Measurements from ENCODE around the gene MFAP2. TPM values are rescaled to one million over a fixed set of nuclear protein-coding genes. Genes with fewer than 3 reads are reported as not detected.

Gene MFAP2
- total RNA-seq, 6 donors from 2014 or later: 2.1 to 21.7 (median 7.2) TPM

DNA sequence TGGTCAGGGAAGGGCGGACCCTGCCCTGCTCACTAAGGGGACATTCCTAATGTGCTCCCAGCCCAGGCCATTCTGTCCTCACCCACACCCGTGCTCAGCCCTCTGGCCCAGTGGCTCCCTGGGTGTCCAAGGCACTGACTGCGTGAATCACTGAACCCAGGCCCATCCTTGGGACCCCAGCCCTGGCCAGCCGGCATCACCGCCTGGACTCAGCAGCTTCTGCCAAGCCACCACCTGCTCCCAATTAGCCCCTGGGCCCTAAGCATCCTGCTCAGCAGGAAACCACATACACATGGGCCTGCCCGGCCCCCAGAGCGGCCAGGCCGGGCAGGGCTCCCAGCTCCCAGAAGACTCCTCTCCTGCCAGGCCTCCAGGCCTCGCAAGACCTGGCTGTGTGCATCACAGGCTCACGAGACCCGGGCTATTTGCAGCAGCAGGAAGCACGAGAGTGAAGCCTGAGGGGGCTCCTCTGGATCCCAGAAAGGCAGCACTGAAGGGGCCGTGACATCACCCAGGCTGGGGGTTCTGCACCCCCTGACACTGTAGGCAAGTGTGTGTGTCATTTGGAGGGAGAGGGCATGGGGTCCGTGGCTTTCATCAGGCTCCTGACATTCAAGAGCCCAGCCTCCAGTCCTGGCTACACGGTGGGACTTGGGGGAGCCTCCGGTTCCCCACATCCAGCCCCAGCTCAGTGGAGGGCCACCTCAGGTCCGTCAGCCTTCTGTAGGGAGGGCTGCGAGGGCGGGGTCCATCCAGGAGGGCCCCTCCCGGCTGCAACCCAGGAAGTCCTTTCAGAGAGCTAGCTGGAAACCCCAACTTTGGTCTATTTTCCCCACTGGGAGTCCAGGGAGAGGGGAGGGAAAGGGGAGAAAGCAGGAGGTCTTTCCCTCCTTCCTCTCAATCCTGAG, 1.6 kb downstream of the MFAP2 start:
- H3K9me3 ChIP-seq: no peaks in the 10 kb centered on the region
- 20 to 68% methylated on average over 2 to 15 of the region's 20 CpGs for WGBS, 2 donors
- DNase-seq (peak in 1 of 2 donors; percentile 84), ATAC-seq (ENCODE audit: low FRiP score in 2 of 2) (peak; percentile 24 to 47)
- TF ChIP-seq POLR2AphosphoS5 (IDR thresholded peaks at IDR 0.05): no peak
- TF ChIP-seq, protein P1, sequence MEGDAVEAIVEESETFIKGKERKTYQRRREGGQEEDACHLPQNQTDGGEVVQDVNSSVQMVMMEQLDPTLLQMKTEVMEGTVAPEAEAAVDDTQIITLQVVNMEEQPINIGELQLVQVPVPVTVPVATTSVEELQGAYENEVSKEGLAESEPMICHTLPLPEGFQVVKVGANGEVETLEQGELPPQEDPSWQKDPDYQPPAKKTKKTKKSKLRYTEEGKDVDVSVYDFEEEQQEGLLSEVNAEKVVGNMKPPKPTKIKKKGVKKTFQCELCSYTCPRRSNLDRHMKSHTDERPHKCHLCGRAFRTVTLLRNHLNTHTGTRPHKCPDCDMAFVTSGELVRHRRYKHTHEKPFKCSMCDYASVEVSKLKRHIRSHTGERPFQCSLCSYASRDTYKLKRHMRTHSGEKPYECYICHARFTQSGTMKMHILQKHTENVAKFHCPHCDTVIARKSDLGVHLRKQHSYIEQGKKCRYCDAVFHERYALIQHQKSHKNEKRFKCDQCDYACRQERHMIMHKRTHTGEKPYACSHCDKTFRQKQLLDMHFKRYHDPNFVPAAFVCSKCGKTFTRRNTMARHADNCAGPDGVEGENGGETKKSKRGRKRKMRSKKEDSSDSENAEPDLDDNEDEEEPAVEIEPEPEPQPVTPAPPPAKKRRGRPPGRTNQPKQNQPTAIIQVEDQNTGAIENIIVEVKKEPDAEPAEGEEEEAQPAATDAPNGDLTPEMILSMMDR (IDR thresholded peaks at IDR 0.05): no peak
- peak in 1 of 4 donors; percentile 12 for TF ChIP-seq POLR2A (IDR thresholded peaks at IDR 0.05)
- TF ChIP-seq EP300 (IDR thresholded peaks at IDR 0.05): no peak
- peaks cover 10 to 16% (median 14%) of the 10 kb centered on the region in 4 donors for H3K4me1 ChIP-seq
- no peaks in the 10 kb centered on the region for H3K36me3 ChIP-seq
- peak overlapping the region; percentile 52 to 79 (median 64) for H3K27ac ChIP-seq
- H3K4me3 ChIP-seq: peak overlapping the region in 2 of 4 donors; percentile 46 to 56
- H3K27me3 ChIP-seq: peaks cover 0 to 14% (median 5%) of the 10 kb centered on the region in 4 donors

DNA sequence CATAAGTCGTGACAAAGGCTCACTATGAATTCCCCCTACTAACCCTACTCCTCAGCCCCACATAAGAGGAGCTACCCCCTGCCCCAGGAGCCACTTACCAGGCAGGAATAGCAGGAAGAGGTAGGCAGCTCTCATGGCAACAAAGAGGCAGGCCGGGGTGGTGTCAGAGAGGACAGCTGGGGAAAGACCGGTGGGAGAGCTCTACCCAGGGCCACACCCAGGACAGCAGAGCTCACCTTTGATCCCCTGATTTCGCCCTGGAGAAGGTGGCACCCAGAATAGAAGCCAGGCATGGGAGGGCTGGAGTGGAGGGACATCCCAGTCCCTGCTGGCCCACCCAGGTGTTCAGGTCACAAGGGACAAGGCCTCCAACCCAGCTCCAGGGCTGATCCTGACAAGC, 2.3 kb downstream of the MFAP2 start:
- H3K4me3 ChIP-seq: no peak overlapping the region
- peaks cover 0 to 14% (median 5%) of the 10 kb centered on the region in 4 donors for H3K27me3 ChIP-seq
- peaks cover 10 to 16% (median 14%) of the 10 kb centered on the region in 4 donors for H3K4me1 ChIP-seq
- TF ChIP-seq POLR2AphosphoS5 (IDR thresholded peaks at IDR 0.05): no peak
- TF ChIP-seq POLR2A (IDR thresholded peaks at IDR 0.05): no peak
- TF ChIP-seq, protein P1 (IDR thresholded peaks at IDR 0.05): no peak
- TF ChIP-seq EP300 (IDR thresholded peaks at IDR 0.05): no peak
- H3K36me3 ChIP-seq: no peaks in the 10 kb centered on the region
- H3K27ac ChIP-seq: peak overlapping the region in 3 of 4 donors; percentile 52 to 79 (median 70)
- no peak for DNase-seq
- WGBS, 2 donors: 79 to 87% methylated on average over 3 to 4 of the region's 4 CpGs
- no peaks in the 10 kb centered on the region for H3K9me3 ChIP-seq
- ATAC-seq (ENCODE audit: low FRiP score in 2 of 2): no peak

- Histone ChIP-seq H3K4me1 (peaks cover 10 to 16% (median 14%) of the 10 kb centered on the region in 4 donors), H3K9me3 (no peaks in the 10 kb centered on the region), H3K4me3 (no peak overlapping the region), H3K27ac (peak overlapping the region in 1 of 4 donors; percentile 79), H3K27me3 (peaks cover 0 to 14% (median 5%) of the 10 kb centered on the region in 4 donors), H3K36me3 (no peaks in the 10 kb centered on the region)
- no peak for TF ChIP-seq EP300 (IDR thresholded peaks at IDR 0.05)
- TF ChIP-seq, protein P1 (IDR thresholded peaks at IDR 0.05): no peak
- no peak for TF ChIP-seq POLR2A (IDR thresholded peaks at IDR 0.05)
- no peak for TF ChIP-seq POLR2AphosphoS5 (IDR thresholded peaks at IDR 0.05)
- ATAC-seq (ENCODE audit: low FRiP score in 2 of 2) (no peak), DNase-seq (no peak)
- 94 to 97% methylated on average over 5 of the region's 5 CpGs for WGBS, 2 donors
These were observed 3.0 kb downstream of the MFAP2 start for GRCh38 chr1:16977377-16977776.

GRCh38 chr1:16976966-16977365, 3.5 kb downstream of the MFAP2 start:
- Histone ChIP-seq H3K4me3 (no peak overlapping the region), H3K4me1 (peaks cover 10 to 16% (median 14%) of the 10 kb centered on the region in 4 donors), H3K27me3 (peaks cover 0 to 14% (median 5%) of the 10 kb centered on the region in 4 donors), H3K9me3 (no peaks in the 10 kb centered on the region), H3K27ac (peak overlapping the region in 1 of 4 donors; percentile 11), H3K36me3 (no peaks in the 10 kb centered on the region)
- ATAC-seq (ENCODE audit: low FRiP score in 2 of 2): no peak
- no peak for TF ChIP-seq EP300 (IDR thresholded peaks at IDR 0.05)
- TF ChIP-seq POLR2A (IDR thresholded peaks at IDR 0.05): no peak
- TF ChIP-seq, protein P1 (IDR thresholded peaks at IDR 0.05): no peak
- no peak for TF ChIP-seq POLR2AphosphoS5 (IDR thresholded peaks at IDR 0.05)
- 72 to 88% methylated on average over 3 to 16 of the region's 16 CpGs for WGBS, 2 donors
- peak in 1 of 2 donors; percentile 78 for DNase-seq
